NOMO-1 treated with dmso at 0.1 percent for 144 hours (cell line): ENCODE data around the gene RRN3.
"Not testable (repeated sequence)": the region's sequence is repeated elsewhere in the genome, so short reads cannot be mapped to it uniquely, and the experiment has no call there.

Source experiments
- DNase-seq: peaks from one replicate; lab custom pipeline; 2025; ENCODE audit not compliant: unreplicated experiment; lab: John Stamatoyannopoulos, UW

The RRN3 gene, protein sequence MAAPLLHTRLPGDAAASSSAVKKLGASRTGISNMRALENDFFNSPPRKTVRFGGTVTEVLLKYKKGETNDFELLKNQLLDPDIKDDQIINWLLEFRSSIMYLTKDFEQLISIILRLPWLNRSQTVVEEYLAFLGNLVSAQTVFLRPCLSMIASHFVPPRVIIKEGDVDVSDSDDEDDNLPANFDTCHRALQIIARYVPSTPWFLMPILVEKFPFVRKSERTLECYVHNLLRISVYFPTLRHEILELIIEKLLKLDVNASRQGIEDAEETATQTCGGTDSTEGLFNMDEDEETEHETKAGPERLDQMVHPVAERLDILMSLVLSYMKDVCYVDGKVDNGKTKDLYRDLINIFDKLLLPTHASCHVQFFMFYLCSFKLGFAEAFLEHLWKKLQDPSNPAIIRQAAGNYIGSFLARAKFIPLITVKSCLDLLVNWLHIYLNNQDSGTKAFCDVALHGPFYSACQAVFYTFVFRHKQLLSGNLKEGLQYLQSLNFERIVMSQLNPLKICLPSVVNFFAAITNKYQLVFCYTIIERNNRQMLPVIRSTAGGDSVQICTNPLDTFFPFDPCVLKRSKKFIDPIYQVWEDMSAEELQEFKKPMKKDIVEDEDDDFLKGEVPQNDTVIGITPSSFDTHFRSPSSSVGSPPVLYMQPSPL

DNA sequence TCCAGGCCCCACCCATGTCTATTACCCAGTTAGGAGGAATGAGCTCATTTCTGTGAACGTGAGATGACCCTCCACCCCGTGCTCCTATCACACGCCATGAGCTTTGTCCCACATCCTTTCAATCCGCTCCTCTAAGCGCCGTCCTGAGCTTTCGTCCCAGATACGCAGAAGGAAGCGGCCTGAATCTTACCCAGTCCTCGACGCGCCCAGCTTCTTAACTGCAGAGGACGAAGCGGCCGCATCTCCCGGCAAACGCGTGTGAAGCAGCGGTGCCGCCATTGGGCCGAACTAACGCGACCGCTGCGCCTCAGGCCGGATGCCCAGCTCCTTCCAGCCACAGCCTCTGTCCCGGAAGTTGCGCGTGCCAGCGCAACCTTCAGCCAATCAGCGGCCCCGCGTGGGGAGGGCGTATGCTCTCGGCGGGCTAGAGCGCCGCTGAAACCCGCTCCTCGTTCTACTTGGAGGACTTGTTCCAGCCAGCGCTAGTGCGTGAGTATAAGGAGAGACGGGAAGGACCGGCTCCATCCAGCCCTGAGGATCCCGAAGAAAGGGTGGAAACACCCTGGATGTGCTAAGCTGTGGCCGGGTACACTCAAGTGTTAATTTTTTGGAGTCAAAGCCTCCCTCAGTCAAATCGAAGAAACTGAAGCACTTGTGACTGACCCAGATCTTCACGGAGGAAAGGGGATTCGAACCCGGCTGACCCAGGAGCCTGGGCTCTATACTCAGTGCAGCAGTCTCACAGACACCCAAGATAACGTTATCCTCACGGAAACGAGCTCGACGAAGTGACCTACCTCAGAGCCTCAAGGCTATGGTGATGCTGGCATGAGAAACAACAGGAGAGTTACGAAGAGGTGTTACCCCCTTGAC, at the start of gene RRN3:
TSS of gene RRN3 (minus strand) at position 318 of the 873 bp plus-strand sequence. CDS start at position 279, 39 bp downstream.
- DNase-seq: peak; percentile 80

DNA sequence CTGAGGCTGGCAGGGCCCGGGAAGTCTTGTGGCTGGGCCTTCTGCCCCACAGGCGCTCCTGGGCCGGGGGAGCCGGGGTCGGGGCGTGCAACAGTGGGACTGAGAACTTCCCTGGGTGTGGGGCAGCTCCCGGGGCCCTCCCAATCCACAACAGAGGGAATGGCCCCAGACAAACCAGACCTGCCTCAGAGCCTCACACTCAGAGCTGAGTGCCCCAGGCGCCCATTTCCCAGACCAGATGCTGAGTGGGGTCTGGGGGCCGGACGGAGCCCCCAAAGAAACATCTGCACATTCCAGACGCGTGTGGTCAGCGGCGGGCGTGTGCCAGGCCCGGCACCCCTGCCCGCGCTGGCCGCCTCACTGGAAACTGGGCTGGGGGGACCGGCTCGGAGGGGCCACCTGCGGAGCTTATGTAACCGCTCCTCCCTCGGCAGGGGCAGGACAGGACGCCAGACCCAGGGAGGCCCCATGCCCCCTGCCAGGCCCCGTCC, 49.6 kb upstream of the RRN3 start:
- not testable (repeated sequence) for DNase-seq

DNA sequence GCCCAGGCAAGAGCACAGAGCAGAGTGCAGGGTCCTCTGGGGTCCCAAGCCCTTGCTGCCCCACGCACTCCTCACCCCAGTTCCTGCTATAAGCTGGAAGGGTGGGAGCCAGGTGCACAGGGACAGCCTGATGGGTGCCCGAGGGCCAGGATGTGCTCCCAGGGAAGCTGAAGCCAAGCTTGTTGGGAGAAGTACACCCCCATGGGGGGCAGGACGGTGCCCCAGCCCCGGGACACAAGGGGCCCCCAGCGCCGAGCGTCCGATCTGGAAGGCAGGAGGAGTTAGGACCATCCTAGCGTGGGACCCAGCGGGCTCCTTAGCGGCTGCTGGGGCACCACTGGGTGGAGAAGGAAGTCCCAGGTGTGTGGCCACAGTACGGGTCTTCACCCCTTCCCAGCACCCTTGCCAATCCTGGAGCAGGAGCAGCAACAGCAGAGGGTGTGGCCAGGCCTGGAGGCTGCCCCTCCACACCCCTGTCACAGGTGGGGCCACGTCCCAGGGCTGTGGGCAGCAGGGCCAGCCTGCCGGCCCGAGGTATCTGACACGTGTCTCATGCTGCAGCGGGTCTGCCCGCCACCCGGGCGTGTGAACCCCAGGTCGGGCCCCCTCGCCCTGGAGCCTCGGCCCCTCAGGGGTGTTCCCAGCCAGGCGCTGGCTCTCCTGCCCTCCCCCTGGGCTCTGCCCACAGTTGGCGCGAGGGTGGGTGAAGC, 49.0 kb upstream of the RRN3 start:
- DNase-seq: not testable (repeated sequence)

DNA sequence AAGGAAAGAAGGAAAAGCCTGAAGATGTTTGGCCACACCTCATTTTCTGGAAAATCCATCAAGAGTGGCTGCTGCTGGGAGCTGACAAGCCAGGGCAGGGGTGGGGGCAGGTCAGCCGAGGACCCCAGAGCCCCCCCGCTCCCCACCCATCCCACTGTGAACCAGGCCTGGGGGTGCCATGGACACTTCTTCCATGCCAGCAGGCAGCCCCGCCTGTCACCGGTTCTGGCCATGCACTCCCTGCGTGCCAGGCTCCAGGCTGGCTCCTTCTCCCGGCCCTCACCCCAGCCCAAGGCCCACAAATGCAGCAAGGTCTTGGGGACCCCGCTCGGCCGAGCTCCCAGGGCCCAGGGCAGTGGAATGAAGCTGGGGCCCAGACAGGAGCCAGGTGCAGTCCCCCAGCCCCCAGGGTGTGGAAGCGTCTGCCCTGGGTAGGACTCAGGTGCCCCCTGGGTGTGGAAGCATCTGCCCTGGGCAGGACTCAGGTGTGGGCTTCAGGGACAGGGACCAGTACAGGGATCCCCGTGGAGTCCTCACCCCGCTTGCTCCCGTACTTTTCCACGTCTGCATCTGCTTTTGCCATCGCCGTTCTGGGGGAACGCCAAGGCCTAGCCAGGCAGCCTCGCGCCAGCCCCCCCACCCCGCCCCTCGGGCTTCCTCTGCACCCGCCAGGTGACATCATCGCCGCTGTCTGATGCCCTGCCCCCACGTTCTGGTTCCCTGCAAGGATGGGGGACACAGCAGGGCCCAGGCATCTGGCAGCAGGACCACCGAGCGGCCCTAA, 48.2 kb upstream of the RRN3 start:
- DNase-seq: not testable (repeated sequence)

DNA sequence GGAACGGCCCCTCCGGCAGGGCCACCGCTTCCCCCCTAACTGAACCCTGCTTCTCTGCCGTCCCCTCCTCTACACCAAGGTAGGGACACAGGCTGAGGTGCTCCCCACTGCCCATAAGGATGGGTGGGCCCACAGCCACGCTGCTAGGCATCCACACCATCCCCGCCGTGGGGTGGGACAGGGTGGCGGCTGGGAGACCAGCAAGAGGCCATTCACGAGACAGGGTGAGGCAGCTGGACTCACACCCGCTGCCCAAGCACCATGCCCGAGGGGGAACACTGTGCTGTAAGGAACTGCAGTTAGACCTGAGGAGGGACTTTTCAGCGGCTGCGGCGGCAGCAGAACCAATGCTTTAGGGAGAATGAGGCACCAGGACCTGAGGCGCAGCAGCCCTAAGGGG, 47.5 kb upstream of the RRN3 start:
- no peak for DNase-seq

DNA sequence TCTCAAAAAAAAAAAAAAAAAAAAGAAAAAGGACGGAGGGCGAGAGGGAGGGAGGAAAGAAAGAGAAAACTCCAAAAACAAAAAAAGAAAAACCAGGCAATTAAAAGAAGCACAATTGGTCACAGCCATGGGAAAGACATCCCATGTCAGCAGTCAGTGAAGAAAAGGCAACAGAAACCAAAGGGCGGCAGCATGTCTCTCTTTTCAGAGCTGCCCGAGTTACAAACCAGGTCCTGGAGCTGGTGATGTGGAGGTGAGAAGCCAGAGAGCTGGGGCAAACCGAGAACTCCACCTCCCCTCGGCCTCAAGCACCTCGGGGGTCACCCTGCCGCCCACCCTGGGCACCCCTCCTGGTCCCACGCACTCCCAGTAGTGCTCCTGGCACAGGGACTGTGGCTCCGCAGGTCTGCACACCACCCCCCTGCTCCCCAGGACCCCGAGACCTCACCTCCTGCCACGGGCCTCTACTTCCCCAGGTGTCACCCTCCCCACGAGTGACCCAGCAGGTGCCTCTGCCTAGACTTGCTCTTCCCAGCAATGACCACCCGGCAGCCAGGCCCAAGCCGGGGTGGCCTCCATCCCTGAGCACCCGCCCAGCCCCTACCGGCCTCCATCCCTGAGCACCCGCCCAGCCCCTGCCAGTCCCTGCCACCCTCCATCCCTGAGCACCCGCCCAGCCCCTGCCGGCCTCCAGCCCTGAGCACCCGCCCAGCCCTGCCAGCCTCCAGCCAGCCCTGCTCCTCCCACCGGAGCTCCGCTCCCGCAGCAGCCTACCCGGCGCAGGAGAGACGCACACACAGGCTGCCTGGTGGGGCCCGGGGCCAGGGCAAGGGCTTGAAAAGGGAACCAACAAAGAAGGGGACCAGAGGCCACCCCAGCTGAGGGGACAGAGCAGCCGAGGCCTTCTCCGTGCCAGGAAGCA, 46.6 kb upstream of the RRN3 start:
- not testable (repeated sequence) for DNase-seq

DNA sequence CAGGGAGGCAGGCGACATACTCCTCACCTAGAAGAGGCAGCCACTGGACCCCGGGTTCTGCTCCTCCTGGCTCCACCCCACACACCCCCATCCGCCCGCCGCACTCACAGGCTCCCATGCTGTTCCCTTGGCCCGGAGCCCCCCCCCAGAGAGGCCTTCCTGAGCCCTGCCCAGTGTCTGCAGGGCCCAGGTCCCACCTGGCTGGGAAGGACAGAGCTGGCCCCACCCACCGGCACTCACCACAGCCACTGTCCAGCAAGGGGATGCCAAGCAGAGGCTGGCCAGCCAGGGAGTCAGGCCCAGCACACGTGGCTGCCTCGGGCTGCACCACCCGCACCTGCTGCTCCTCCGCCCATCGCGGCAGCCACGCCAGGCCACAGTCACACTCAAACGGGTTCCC, 43.4 kb upstream of the RRN3 start:
- not testable (repeated sequence) for DNase-seq

DNA sequence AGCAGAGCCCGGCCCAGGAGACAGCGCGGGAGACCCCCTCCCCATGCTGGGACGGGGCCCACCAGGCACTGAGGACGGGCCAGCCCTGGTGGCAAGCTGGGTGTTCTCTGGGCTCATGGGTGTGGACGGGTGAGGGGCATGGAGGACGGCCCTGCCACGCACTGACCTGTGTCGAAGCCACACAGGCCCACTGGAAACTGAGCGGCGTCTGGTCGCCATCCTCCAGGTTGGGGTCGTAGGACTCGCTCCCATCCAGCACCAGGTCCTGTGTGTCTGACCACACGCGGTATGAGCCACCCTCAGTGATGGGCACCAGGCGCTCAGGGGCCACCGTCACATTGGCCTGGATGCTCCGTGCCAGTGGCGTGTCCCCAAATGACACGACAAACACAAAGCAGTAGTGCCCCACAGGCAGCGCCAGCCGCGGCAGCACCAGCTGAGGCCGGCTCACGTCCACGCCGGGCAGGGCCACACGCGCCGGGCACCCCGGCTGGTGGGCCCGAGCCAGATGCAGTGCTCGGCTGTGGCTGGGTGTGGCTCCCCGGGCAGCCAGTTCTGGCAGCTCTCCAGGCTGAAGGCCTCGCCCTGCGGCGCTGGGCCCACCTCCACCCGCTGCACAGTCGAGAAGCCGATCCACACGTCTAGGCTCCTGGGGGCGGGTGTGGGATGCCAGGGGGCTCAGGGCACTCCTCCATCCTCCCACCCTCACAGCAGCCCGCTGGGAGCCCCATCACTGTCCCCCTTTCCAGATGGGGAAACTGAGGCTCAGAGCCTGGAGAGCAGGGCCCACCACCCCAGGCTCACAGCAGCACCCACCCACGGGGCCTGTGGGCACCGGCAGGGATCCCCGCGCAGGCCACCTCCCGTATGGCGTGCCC, 41.6 kb upstream of the RRN3 start:
- DNase-seq: not testable (repeated sequence)

DNA sequence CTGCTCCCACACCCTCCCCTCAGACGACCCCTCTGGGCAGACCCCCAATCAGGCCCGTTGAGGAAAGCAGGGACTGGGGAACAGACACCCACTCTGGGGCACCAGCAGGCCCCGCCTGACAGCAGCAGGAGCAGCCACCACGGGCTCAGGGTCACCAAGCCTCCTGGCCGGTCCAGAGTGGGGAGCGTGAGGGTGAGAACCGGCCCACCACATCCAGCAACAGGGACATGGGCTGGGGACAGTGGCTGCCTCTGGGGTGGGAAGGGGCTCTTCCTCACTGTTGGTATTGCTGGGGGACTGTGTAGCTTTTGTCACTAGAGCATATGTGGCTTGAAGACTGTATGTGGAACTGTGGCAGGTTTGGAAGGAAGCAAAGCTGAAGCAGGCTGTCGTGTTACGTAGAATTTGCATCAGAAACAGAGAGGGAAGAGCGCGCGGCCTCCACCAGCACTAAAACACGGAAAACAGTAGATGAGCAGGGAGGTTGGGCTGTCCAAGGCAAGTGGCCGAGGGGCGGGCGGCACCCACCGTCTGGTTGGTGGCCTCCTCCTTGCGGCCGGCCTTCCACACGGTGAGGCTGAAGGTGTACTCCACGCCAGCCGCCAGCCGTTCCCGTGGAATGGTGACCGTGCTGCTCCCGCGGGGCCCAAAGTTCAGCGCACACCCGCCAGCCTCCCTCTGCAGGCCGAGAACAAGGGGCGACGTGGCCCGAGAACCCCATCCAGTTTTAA, 40.8 kb upstream of the RRN3 start:
- not testable (repeated sequence) for DNase-seq

DNA sequence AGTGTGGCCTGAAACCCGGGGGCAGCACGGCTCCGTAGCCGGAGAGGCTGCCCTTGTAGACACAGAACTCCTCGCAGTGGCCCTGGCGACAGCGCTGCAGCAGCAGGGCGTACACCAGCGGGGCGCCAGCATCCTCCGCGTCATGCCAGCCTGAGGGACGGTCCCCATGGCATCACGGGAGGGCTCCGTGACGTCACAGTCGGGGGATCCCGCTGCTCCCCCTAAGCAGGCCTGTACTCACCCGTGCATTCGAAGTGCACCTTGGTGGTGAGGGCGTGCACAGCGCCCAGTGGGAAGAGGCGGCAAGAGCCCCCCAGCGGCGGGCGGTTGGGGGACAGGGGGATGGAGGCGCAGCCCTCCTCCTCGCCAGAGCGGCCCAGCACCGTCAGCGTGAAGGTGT, 39.5 kb upstream of the RRN3 start:
- DNase-seq: not testable (repeated sequence)

DNA sequence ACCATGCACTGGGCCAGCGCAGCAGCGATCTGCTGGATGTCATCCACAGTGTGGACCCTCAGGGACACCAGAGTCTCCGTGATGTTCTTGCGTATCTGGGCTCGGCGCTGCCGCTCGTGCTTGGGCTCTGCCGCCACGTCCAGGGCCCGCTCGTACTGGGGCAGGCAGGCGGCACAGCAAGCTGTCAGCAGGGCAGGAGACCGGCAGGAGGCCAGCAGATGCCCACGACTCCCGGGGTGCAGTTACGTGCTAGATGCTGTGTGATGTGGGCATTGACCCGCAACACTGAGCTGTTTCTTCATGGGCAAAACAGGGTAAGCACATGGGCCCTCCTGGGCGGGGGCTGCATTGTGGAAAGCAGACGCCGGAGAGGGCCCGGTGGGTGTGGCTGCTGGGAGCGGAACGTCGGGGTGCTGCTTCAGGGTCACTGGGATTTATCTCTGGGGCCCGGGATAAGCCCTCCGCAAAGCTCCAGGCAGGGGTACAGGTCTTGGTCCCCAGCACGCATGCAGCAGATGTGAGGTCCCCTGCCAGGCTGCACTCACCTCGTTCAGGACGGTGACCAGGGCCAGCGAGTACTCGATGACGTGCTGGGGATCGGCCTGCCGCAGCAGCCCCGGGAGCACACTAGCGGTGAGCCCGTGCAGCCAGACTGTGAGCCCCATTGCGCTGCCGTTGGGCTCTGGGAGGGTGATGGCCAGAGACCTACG, 38.8 kb upstream of the RRN3 start:
- DNase-seq: not testable (repeated sequence)

DNA sequence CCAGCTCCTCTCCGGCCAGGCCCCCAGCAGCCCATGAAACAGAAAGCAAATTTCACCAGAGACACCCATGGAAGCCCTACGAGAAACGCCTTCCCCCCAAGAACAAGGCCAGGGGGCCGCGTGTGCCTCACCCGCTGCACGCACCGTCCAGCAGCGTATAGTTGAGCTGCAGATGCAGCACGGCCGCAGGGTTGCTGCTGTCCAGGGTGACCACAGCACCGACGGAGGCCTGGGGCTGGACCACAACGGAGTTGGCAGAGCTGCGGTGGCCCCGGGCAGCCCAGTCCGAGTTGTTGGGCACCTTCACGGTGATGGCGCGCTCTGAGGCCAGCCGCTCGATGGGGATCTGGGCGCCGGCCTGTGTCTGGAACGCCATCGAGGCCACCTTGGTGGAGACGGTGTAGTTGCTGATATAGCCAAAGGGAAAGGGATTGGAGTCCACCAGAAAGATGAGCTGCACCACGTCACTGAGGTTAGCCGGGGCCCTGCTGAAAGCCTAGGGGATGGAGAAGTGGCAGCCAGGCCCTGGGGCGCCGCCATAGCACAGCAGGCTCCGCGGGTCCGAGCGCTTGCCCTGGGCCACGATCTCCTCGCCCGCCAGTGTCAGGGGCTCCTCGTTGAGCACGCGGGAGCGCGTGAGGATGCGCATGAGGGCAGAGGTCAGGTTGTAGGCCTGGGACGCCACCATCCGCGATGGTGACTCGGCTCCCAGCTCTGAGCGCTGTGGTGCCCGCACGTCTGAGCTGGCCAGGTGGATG, 37.0 kb upstream of the RRN3 start:
- DNase-seq: not testable (repeated sequence)

DNA sequence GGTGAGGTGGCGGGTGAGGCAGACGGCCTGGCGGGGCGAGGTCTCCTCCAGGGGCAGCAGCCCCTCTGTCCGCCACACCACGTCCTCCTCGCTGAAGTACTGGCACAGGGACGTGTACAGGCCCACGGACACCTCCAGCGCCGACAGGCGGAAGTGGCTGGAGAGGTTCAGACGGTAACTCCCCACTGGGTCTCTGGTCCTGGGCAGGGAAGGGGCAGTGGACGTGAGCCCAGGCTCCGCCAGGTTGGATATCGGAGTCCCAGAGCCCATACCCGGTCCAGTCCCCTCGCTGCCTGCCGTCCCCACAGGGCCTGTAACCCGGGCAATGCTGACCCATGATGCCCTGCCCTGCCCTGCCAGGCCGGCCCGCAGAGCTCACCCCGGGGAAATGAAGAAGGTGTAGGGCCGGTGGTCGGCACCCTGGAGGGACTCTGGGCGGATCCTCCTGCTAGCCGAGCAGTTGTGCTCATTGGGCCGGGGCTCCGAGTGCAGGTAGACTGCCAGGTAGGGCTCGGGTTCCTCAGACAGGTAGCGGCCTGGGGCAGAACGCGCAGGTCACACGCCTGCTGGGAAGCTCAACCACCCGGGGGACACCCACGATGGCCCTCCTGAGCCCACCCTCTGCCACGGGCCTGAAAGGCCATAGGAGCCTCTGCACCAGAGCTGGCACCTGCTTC, 36.3 kb upstream of the RRN3 start:
- DNase-seq: not testable (repeated sequence)

DNA sequence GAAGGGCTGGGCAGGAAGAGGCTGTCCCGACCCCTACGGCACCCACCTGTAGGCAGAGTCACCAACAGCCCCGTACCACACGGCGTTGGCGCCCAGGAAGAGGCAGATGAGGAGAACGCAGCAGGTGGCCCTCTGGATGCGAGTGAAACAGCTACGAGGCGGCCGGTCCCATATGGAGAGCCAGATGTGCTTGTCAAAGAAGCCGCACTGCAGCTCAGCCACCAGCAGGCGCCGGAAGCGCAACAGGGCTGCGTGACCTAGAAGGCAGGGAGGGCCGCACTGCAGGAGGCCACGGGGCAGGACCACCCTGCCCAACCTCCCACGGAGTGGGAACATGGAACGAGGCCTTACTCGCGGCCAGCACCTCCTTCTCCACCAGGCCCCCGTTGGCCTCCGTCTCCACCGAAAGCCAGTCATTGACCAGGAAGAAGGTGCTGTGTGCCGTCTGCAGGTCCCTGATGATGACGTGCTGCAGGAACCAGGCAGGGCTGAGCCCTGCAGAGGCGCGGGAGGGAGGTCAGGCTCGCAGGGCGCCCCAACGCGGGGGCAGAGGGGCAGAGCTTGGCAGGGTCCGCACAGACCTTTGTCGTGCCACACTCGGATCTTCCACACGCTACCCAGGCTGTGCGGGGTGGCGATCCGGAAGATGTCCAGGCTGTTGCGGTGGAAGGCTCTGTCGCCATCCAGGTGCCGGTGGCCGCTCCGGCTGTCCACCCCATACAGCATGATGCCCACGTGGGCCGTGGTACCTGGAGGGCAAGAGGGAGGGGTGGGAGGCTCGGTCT, 33.8 kb upstream of the RRN3 start:
- not testable (repeated sequence) for DNase-seq
